ENCODE results near the gene RBMS3.
"Not testable (repeated sequence)": the region's sequence is repeated elsewhere in the genome, so short reads cannot be mapped to it uniquely, and the experiment has no call there.

Gene RBMS3

GRCh38 chr3:29440413-29441305, 159.8 kb downstream of the RBMS3 start:
- DNase-seq, result peak; percentile 70

DNA sequence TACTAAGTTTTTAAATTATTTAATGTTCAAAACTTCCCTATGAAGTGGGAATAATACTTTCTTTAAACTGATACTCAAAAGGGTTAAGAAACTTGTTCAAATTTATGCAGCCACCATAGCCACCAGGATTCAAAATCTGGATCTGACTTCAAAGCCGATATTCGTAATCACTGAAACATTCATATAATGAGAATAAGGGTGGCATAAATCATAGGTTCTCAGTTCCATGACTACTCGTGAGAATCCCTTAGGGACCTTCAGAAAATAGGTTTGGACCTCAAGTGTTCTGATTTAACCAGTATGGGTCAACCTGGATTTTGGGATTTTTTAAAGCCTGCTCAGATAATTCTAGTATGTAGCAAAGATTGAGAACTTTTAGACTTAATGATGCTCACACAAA, 160.6 kb downstream of the RBMS3 start:
- no peak for DNase-seq

DNA sequence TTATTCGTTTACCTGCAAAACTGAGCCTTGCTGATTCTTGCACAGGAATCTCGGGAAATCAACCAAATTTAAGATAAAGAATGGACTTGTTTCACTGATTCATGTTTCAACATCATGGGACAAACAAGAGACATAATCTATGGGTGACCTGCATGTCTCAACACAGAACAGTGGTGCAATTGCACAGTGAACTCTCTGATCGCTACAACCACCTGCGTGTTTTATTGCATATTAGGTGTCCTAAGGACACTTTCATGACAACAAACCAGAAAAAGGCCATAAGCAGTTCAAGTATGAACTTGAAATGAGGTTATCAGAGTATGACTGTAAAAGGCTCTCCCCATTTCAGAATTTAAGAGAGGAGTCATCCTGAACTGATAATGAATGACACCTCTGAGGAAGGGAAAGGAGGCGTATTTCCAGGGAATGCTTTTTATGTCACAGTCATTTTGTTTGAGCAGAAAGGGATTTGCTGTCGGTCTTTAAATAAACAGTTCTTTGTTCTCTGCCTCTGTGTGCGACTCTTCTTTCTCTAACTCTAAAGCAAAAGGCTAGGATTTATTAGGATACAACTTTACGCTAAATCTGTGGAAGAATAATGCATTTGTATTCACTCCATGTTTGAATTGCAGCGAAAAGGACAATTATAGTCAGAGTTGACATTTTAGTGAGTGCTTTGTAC, 167.2 kb downstream of the RBMS3 start:
- DNase-seq, result no peak

DNA sequence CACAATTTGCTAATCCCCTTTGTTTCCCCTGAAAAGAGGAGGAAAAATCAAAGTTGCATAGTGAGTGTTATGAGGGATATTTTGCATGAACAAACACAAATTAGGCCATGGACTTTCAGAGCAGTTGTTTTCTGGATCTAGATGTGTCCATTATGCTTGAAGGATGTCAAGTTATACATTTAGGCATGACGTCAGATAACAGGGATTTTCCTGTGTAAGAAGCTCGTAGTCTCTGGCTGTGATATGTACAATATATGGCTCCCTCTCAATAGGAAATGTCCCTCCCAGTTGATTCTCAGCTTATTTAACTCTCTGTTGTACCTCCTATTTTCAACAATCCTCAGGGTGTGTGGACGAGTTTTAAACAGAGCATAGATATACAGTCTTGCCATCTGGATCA, 171.0 kb downstream of the RBMS3 start:
- no peak for DNase-seq

GRCh38 chr3:29452934-29453283, 172.0 kb downstream of the RBMS3 start:
- no peak for DNase-seq

DNA sequence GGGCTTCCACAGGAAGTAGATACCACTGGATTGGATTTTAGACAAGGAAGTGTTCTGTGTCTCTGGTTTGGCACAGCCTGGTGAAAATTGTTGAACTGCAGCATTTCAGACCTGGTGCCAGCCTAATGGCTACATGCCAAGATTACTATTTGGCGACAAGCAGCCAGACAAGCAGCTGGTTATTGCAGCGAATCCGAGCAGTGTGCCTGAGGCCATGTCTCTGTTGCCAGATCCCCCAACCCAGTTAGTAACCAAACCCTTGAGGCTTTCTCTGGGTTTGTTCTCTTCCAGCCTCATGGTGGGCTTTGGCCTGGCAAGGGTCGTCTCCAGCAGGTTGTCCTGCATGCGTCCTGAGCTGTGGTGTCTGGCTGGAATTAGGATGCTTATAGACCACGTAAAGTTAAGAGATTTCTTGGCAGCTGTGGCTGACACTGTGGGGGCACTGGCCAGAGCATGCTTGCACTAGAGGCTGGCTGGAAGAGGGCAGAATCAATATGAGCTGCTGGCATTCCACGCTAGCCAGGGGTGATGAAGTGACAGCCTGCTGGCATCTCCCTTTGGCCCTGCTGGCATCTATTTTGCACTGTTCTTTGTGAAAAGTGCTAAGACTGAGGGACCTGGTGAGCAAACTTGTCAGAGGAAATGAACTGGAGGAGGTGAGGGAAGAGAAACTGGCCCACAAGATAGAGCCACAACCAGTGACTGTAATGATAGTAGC, 172.6 kb downstream of the RBMS3 start:
- DNase-seq, result no peak

DNA sequence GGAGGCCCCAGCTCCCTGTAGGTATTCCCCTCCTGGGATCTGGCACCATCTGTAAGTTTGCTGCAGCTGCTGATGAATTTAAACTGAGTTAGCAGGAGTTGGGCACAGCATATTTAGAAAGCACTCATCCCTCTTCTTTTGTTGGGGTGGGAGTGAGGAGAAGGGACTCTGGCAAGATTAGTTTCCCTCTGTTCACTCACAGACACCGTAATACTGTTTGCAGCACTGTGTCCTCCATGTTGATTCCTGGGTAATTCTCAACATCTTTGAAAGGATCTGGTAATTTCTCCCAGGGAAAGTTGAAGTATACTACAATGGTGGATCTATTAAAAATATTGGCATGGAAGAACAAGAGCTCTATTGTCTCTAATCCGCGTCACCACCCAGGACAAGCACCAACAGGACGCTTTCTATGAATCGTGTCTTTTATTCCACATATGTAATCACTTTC, 173.3 kb downstream of the RBMS3 start:
- no peak for DNase-seq

DNA sequence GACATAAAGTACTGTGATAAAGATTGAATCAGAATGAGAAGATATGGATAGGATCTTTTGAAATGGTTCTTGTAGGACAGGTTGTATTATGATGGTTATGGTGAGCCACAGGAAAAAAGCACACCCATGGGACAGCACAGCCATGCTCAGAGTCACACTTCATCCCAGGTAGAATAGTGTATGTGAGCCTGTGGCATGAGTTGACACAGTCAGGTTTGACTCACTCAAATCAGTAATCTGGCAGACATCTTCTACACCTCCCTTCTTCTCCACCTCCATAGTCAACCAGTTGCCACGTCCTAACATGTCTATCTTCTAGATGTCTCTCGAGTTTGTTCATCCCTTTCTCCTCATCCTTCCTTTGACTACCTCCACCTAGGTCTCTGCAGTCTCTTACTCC, 176.0 kb downstream of the RBMS3 start:
- DNase-seq, result no peak

- no peak for DNase-seq
These were observed 182.4 kb downstream of the RBMS3 start for GRCh38 chr3:29463304-29463703.

DNA sequence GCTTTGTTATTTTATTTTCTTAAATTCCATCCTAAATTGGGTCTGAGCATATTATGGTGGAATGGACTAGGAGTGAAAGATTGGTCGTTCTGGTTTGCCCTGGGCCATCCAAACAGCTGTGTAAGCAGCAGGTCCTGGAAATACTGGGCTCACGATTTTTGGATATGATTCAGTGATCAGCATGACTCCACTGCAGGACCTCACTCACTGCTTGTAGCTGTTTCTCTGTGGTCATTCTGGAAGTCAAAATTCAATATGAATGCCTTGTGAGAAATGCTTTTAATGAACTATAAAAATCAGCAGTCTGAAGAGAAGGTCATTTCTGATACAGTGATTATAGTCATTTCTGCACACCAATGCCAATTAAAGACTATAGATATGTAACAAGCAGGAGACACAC, 185.0 kb downstream of the RBMS3 start:
- DNase-seq, result no peak

DNA sequence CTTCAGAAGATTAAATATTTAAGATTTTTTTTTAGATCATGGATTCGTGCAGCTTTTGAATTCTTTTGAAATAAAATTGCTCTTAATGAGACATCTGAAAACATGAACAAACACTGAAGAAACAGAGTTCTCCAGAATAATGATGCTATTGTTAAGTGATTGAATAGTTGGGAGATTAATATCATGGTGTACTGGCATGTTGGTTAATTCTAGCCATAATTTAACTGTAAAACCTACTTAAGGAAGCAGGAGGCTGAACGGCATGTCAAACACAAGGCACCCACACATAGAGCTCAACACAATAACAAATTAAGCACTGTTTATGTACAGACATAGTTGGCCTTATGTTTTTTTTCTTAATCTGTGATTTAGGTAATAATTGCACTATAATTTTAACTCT, 185.6 kb downstream of the RBMS3 start:
- DNase-seq, result no peak

GRCh38 chr3:29468187-29468586, 187.3 kb downstream of the RBMS3 start:
- DNase-seq, result no peak

- not testable (repeated sequence) for DNase-seq
These were observed 192.8 kb downstream of the RBMS3 start for GRCh38 chr3:29473481-29474170.

DNA sequence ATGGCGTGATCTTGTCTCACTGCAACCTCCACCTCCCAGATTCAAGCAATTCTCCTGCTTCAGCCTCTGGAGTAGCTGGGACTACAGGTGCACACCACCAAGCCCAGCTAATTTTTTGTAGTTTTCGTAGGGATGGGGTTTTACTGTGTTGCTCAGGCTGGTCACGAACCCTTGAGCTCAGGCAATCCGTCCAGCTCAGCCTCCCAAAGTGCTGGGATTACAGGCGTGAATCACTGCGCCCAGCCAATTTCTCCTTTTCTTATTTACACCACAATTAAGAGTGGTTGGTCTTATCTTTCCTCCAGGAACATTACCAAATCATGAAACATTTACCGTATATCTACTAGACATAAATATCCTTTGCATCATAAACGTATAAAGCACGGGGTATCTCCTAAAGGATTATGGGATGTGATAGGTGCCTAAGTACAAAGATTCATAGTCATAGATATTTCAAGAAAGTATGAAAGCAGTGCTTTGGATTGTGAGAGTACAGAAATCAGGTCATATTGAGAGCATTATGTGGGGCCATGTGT, 194.5 kb downstream of the RBMS3 start:
- no peak for DNase-seq

GRCh38 chr3:29475854-29476253, 195.0 kb downstream of the RBMS3 start:
- no peak for DNase-seq

DNA sequence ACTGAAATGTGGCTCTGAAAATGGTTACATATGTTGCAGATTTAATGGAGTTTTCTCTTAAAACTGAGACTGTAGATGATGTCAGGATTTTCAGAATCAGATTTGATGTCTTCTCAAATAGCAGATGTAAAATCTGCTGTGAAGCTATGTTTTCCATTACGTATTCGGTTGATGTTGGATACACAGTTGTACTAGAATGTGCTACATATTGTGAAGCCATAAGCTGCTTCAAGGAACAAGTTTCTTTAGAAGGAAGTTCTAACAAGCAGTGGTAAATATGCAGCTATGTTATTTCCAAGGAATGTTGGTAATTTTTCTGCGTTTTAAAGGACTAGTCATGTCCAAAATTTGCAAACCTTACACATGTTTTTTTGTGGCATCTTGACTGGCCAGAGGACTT, 197.7 kb downstream of the RBMS3 start:
- DNase-seq, result no peak

DNA sequence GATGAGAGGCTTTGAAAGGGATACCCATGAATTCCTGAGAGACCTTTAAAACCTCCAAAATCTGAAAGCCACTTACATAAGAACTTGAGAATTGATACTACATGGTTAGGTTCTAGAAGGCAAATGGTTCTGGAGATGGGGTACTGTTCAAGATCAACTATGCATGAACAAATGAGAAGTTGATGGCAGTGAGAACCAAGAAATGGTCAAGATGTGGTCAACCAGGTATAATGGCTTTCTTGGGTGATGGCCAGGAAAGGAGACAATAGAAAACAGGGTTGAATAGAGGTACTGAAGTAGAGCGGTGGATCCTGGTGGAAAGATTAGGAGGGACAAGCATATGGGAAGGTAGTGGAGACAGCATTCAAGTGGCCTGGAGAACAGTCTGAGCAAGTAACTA, 200.4 kb downstream of the RBMS3 start:
- no peak for DNase-seq

GRCh38 chr3:29481969-29482767, 201.3 kb downstream of the RBMS3 start:
- no peak for DNase-seq

DNA sequence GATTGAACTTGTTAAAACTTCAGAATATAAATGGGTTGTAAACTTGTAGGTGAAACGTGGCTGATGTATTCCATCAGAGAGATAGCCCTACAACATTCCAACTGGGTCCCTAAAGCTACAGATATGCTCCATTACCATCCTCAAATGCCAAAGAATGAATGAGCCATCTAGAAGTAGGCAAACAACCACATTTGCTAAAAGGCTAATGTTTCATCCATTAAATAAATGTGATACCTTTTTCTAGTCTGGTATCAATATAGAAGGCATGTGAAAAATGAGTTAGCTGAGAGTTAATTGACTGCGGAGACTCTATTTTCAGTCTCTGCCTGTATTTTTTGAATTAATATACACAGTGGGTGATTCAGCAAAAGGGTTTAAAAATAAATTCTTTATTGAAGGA, 203.8 kb downstream of the RBMS3 start:
- no peak for DNase-seq

DNA sequence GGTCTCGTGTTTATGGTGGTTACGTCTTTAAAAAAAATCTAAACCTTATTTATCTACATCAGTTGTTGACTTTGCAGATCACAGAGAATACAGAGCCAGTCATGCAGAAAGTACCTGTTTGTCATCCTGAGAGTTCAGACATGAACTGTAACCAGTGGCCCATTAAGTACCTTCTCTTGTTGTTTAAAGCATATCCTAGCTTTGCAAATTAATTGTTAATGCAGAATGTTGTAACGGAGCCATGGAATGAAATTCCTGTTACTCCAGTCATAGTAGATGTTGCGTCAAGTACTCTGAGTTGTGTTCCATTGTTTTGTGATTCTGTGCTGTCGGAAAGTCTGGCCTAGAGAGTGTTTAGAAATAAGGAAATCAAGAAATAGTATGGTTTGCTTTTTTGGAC, 205.2 kb downstream of the RBMS3 start:
- peak; percentile 77 for DNase-seq

DNA sequence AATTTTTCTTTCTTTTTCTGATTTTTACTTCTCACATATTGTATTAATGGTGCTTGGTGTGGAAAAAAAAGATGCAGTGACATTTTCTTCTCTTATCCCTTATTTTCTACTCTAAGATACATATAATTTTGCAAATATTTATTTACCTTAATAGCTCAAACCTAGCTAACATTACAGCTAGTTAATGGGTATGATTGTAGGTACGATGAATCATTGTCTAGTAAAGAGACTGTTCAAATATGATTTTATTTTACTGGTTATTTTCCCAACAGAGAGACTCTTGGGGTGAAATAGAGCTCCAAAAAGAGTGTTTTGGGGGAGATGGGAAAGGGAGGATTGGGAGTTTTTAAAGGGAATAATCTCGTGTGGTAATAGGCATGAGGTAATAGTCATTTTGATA, 206.0 kb downstream of the RBMS3 start:
- peak; percentile 0 for DNase-seq

GRCh38 chr3:29488922-29489321, 208.1 kb downstream of the RBMS3 start:
- no peak for DNase-seq

Measured in DMS53 (cell line).